ENCODE results near the gene PPP2R5E.
A peak's percentile ranks its signal among the peaks of the same experiment; 100 is the strongest.

PPP2R5E gene

GRCh38 chr14:63492391-63492790 lies 50.8 kb downstream of the PPP2R5E start:
- Histone ChIP-seq H4K20me1 (ENCODE audit: low read depth, low read length) (no peaks in the 10 kb centered on the region), H3K9ac (ENCODE audit: low read length) (0 out of 2 replicates have a peak overlapping the region, but pooled peaks have one; percentile 3), H3K36me3 (ENCODE audit: low read length) (no peaks in the 10 kb centered on the region), H3K27me3 (ENCODE audit: low read length) (no peaks in the 10 kb centered on the region), H3K4me3 (ENCODE audit: insufficient read depth, low read length, poor library complexity, severe bottlenecking) (no peak overlapping the region), H3K27ac (ENCODE audit: low read depth, low read length) (peak overlapping the region; percentile 51), H3K9me3 (ENCODE audit: insufficient read depth, low read length) (no peaks in the 10 kb centered on the region), H3K79me2 (ENCODE audit: insufficient read depth, low read length) (peaks cover 73% of the 10 kb centered on the region), H2AFZ (ENCODE audit: low read depth, low read length, severe bottlenecking) (no peak overlapping the region), H3K9me2 (replicated peaks; ENCODE audit: insufficient read depth, low read length) (no peaks in the 10 kb centered on the region), H3K4me2 (ENCODE audit: low read depth, low read length, poor library complexity, severe bottlenecking) (peak overlapping the region; percentile 50), H3F3A (ENCODE audit: insufficient read depth) (peaks cover 15% of the 10 kb centered on the region)
- TF ChIP-seq CTCF (IDR thresholded peaks at IDR 0.05; ENCODE audit: insufficient read depth, low read length, poor library complexity, severe bottlenecking) (no peak), EZH2phosphoT487 (conservative IDR thresholded peaks at IDR 0.05; ENCODE audit: low read length) (no peak)

GRCh38 chr14:63487724-63488123 lies 55.5 kb downstream of the PPP2R5E start:
- Histone ChIP-seq H3K9me2 (replicated peaks; ENCODE audit: insufficient read depth, low read length) (no peaks in the 10 kb centered on the region), H3F3A (ENCODE audit: insufficient read depth) (peaks cover 16% of the 10 kb centered on the region), H3K27ac (ENCODE audit: low read depth, low read length) (no peak overlapping the region), H3K36me3 (ENCODE audit: low read length) (no peaks in the 10 kb centered on the region), H3K9ac (ENCODE audit: low read length) (no peak overlapping the region), H4K20me1 (ENCODE audit: low read depth, low read length) (no peaks in the 10 kb centered on the region), H3K4me3 (ENCODE audit: insufficient read depth, low read length, poor library complexity, severe bottlenecking) (no peak overlapping the region), H3K79me2 (ENCODE audit: insufficient read depth, low read length) (peaks cover 87% of the 10 kb centered on the region), H3K9me3 (ENCODE audit: insufficient read depth, low read length) (no peaks in the 10 kb centered on the region), H3K4me2 (ENCODE audit: low read depth, low read length, poor library complexity, severe bottlenecking) (no peak overlapping the region), H2AFZ (ENCODE audit: low read depth, low read length, severe bottlenecking) (no peak overlapping the region), H3K27me3 (ENCODE audit: low read length) (no peaks in the 10 kb centered on the region)
- no peak for TF ChIP-seq EZH2phosphoT487 (conservative IDR thresholded peaks at IDR 0.05; ENCODE audit: low read length)
- TF ChIP-seq CTCF (IDR thresholded peaks at IDR 0.05; ENCODE audit: insufficient read depth, low read length, poor library complexity, severe bottlenecking) = no peak

- Histone ChIP-seq H4K20me1 (ENCODE audit: low read depth, low read length) (no peaks in the 10 kb centered on the region), H2AFZ (ENCODE audit: low read depth, low read length, severe bottlenecking) (no peak overlapping the region), H3K9me2 (replicated peaks; ENCODE audit: insufficient read depth, low read length) (no peaks in the 10 kb centered on the region), H3K27me3 (ENCODE audit: low read length) (no peaks in the 10 kb centered on the region), H3K36me3 (ENCODE audit: low read length) (no peaks in the 10 kb centered on the region), H3K27ac (ENCODE audit: low read depth, low read length) (peak overlapping the region; percentile 32; the same call in 1 of the 2 replicates), H3K9ac (ENCODE audit: low read length) (no peak overlapping the region), H3K4me2 (ENCODE audit: low read depth, low read length, poor library complexity, severe bottlenecking) (peak overlapping the region; percentile 7), H3F3A (ENCODE audit: insufficient read depth) (0 out of 2 replicates have a peak, but pooled peaks cover 7% of the 10 kb centered on the region), H3K4me3 (ENCODE audit: insufficient read depth, low read length, poor library complexity, severe bottlenecking) (no peak overlapping the region), H3K79me2 (ENCODE audit: insufficient read depth, low read length) (peaks cover 87% of the 10 kb centered on the region), H3K9me3 (ENCODE audit: insufficient read depth, low read length) (no peaks in the 10 kb centered on the region)
- no peak for TF ChIP-seq CTCF (IDR thresholded peaks at IDR 0.05; ENCODE audit: insufficient read depth, low read length, poor library complexity, severe bottlenecking)
- no peak for TF ChIP-seq EZH2phosphoT487 (conservative IDR thresholded peaks at IDR 0.05; ENCODE audit: low read length)
Measured at GRCh38 chr14:63486738-63487137, 56.4 kb downstream of the PPP2R5E start.
